GM15510 (cell line): Measurements from ENCODE around the gene SNPH.

Experiments
- POLR2A ChIP-seq: IDR thresholded peaks from 3 replicates; pipeline ENCODE4 v1.6.1; 2011; ENCODE audit warnings: borderline replicate concordance; ENCODE audit not compliant: insufficient read length; ENCODE audit errors: extremely low read depth

SNPH gene

DNA sequence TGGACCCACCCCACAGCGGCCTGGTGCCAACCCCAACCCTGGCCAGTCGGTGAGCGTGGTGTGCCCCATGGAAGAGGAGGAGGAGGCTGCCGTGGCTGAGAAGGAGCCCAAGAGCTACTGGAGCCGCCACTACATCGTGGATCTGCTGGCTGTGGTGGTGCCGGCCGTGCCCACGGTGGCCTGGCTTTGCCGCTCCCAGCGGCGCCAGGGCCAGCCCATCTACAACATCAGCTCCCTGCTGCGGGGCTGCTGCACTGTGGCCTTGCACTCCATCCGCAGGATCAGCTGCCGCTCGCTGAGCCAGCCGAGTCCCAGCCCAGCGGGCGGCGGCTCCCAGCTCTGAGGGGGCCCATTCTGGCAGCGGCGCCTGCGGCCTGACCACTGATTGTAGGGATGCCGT, 39.6 kb downstream of the SNPH start:
- TF ChIP-seq POLR2A: no peak

DNA sequence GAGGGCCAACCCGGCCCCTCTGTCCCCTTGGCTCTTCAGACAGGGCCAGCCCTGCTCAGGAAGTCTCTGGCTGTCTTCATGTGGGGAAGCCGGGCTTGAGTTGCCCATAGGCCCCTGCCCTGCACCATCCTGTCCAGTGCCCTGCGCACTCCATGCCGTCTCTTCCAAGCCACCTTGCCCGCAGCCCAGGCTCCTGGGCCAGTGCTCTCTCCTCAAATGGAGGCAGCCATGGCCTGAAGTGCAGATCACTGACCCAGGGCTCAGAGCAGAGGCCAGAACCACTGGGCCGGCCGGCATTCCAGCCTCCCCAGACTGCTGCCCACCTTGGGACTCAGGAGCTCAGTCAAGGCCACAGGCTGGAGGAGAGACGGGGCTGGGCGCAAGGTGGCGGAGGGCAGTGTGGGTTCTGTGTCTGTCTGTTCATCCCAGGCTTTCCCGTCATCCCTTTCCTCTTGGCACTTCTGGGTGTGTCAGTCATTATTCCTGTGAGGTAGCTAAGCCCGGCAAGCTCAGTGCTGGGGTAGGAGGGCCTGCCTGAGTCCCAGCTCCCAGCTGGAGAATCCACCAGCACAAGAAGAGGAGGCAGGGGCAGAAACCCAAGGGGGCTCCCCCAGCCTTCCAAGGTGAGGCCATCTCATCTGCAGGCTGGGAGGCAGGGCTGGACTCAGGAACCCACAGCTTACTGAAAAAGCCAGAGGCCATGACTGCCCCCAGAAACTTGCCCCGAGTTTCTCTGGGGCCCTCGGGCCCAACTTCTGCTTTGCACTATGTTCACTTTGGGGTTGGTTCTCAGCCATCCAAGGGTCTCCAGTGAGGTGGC, 40.4 kb downstream of the SNPH start:
- no peak for TF ChIP-seq POLR2A

DNA sequence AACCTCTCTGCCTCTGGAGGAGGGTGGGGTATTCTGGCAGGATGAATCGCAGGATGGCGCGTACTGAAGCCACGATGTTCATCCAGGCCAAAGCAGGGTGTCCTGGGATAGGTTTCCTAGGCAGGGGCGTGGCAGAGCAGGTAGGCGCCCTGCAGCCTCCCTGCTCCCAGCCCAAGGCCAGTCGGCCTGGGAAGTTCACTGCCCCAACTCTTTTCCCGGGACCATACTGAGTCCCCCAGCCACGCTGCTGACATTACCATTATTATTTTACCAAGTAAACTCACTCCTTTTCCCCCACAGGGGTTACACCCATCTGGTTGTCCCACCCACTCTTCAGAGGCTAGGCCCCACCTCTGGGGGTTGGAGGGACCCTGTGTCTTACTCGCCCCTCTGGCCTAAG, 41.1 kb downstream of the SNPH start:
- no peak for TF ChIP-seq POLR2A

DNA sequence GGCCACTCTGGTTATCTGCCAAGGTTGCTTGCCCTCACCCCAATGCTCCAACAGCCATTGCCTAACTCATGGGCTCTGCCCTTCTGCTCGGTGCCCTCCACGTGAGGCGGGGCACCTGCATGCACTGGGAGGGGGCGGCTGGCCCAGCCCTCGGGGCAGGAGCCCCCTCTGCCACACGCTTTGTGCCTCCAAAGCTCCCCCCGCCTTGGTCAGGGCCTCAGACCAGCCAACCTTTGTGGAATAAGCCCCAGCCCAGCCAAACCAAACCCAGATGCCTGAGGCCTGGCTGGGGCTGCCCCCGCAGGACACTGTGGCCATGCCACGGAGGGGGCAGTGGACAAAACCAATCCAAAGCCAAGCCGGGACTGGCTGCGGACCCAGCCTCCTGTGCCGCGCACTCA, 41.5 kb downstream of the SNPH start:
- TF ChIP-seq POLR2A: no peak

DNA sequence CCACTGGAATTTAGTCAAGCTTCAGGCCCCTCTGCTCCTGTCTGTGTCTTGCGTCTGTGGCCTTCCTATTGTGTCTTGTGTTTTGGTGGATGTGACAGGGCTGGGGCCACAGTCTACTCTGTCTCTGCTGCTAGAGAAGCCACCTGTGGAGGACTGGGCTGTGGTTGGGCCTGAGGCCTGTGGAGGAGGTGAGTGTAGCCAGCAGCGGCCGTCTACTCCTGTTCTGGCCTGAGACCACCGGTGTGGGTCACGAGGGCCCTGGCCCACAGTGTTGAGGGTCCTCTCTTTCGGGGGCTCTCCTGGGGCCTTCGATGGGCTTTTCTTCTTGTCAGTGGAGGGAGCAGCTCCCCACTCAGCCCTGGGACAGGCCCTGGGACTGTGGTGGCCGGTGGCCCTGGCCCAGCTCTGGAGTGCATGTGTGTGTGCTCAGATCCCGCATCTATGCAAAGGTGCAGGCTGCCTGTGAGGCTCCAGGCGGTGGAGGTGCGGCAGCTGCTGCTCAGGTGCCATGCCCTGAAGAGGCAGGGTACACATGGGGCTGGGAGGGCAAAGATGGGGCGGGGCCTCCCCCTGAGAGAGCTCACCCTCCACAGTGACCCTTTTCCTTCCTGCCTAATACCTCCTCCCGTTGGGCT, 42.1 kb downstream of the SNPH start:
- no peak for TF ChIP-seq POLR2A

DNA sequence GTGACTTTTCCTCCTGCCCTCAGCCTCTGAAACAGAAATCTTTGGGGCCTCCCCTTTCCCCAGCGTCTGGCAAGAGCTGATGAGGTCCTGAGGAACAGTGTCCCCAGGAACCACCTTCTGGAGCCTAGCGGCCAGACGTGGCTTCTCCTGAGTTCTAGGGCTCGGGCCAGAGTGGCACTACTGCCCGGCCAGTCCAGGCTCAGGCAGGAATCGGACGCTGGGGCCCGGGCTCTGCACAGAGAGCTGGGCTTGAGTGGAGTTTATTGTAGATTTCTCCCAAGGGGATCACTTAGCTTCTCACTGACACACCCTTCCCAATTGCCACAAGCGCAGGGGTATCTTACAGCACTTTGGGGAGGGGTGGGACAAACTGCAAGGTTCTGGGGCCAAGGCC, 42.6 kb downstream of the SNPH start:
- TF ChIP-seq POLR2A: no peak

DNA sequence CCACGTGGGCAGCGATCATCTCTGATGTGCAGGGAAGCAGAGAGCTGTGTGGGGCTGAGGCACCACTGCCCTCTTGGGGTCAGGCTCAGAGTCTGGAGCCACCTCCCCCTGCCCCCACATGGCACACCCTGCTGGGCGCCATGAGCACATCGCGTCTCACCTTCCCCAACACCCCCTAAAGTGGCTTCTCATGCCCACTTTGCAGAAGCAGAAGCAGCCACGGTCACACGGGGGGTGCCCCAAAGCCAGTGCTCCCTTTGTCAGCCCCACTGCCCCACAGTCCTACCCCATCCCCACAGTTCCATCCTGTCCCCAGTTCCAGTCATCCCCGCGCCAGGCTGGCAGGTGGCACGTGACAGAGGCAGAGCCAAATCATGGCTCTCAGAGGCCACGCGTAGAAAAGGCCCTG, 43.3 kb downstream of the SNPH start:
- no peak for TF ChIP-seq POLR2A

DNA sequence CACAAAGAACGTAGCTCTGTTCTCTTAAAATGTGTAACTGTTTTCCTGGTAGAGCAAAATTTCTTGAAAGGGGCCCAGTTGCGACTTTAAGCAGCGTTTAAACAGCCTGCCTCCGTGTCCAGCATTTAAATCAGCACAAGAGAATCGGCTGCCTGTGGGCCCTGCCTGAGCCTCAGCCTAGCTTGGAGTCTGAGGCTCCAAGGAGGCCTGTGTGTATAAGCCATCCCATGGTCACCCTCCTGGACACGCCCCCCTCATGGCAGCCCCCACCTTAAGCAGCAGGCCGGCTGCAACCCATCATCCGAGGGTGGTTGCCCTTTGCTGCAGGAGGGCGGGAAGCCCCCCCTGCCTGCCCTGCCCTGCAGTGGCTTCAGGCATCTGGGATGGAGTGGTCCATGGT, 44.0 kb downstream of the SNPH start:
- TF ChIP-seq POLR2A: no peak

DNA sequence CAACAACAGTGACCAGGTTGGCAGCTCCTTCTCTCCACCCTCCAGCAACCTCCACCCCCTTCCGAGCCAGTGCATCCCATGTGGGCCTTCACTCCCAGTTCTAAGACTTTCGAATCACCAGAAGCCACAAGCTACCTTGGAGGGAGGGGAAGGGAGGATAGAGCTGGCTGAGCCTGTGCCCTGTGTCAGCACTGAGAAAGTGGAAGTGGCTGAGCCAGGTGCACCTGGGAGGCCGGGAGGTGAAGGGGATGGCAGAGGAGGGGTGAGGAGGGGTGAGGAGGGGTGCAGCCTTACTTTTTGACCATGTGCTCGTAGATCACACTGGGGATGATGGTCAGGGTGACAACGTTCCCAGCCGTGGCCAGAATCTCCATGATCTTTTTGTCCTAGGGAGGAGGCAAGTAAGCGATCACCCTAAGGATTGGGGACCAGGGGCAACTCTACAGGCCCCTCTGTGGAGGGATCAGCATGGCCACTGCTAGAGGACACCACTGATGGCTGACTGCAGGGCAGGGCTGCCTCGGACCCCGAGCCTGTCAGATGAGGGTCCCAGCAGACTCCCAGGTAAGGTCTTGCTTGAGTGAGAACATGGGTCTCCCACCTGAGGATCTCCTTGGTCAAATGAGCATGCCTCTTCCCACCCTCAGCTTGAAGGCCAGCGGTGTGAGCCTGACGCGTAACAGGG, 44.6 kb downstream of the SNPH start:
- no peak for TF ChIP-seq POLR2A

DNA sequence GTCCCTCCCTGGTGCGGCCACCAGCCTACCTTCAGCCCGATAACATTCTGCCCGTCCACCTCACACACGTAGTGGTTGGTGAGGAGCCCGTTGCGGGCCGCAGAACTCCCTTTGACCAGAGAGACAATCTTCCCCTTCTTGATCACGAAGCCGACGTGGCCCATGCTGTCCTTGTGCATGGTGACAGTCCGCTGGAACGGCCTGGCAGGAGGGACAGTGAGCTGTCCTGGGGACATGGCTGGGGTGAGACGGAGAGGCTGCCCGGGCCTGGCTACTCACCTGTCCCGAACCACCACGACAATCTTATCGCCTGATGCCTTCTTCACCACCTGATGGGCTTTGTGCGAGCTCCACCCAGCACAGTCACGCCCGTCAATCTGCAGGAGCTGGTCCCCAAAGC, 46.2 kb downstream of the SNPH start:
- no peak for TF ChIP-seq POLR2A

DNA sequence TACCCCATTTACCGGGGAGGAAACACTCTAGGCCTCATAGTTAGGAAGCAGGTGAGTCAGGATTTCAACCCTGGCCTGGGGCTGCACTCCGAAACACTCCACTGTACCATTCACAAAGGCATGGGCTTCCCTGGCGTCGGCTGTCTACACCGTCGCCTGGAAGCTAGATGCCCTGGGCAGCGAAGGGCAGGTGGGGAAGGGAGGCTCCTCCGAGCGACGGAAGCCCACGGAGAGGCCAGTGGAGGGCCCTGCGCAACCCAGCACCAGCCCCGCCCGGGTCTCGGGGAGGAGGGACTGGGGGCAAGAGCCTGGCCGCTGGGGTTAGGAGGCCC, 46.8 kb downstream of the SNPH start:
- no peak for TF ChIP-seq POLR2A

DNA sequence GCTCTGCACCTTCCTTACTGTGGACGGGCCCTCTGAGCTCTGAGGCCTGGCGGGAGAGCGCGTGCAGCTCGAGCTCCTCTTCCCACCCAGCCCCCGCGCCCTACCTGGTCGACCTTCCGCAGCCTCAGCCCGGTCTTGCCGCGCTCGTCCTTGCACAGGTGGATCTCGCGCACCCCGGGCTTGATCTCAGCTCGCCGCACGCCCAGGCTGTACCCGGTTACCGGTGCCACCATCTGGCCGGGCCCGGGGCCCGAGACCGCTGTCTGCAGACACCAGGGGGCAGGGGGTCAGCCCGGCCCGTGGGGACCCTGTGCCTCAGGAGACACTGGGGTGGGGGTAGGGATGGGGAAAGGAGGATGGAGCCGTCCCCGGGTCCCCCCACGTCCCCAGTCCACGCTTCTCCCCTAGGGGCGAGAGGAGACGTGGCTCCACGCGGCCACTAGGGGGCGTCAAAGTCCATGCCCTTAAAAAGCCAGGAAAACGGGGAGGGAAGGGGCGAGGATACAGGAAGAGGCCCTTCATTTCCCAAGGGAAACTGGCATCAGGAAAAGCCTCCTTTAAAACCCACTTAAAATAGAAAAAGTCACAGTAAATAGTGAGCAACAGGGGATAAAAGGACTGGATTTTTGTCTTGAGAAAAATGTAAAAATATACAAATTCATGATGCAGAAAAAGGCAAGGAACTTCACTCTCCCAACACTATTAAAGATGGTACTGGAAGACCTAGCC, 47.3 kb downstream of the SNPH start:
- TF ChIP-seq POLR2A: no peak

DNA sequence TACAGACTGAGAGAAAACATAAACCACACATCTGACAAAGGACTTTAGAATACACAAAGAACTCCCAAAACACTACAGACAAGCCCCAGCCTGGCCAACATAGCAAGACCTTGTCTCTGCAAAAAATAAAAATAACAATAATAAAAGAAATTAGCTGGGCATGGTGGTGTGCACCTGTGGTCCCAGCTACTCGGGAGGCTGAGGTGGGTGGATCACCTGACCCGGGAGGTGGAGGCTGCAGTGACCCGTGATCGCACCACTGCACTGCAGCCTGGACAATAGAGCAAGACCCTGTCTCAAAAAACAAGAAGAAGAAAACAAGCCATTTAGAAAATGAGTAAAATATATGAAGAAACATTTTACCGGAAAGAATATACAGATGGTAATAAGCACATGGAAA, 49.7 kb downstream of the SNPH start:
- TF ChIP-seq POLR2A: no peak

DNA sequence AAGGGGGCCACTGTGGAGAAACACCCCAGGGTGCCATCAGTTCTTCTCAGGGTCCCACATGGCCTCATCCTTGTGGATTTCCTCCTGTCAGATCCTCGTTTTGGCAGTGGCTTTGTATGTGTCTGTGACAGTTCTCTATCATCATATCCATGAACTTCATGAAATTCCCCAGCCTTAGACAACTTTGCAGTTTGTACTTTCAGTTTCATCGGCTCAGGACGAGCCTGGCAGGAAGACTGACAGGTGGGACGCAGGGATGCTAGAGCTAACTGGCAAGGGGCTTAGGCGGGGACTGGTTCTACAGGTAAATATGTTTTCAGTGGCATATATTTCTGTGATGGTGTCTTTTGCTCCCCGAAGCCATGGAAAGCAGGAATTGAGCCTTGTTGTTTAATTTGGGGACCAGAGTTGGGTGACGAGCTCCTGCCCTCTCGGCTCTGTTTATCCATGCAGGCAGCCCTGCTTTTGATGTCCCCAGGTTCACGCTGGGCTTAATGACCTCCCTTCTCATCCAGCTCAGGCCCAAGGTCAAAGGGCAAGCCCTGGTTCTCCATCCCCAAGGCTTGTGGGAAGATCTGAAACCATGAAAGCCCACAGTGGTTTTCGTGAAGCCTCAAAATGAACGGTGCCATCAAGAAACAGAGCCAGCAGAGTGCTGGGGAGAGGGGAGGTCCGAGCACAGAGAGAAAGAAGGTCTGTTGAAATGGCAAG, 51.6 kb downstream of the SNPH start:
- no peak for TF ChIP-seq POLR2A

DNA sequence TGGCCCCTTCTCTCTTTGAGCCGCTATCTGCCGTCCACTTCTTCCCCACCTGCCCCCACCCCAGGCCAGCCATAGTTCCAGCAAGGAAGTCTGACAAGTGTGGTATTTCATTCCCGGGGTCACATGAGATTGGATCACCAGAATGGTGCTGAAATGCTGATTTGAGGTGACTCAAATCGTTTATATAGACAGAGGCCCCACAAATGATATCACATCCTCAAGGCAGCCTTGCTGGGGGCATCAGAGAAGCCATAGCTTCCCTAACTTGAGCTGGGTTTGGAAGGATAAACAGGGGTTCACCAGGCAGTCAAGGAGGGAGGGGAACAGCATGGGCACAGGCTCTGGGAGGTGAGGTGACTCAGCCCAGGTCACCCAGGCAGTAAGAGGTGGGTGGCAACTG, 53.0 kb downstream of the SNPH start:
- TF ChIP-seq POLR2A: no peak
